WTC11 (cell line): ENCODE results near the gene HSPA1B. TPM values are rescaled to one million over a fixed set of nuclear protein-coding genes. Genes with fewer than 3 reads are reported as not detected.

Experiments
- ATAC-seq: fragments of 200-7000 bp; cut with Tn5 transposase; 2 replicates; pipeline ENCODE4 v1.10.0; 2021; ENCODE audit warnings: mild to moderate bottlenecking, moderate library complexity
- CTCF ChIA-PET: fragments of 300-600 bp; sonication (Branson Sonifier 250); formaldehyde crosslinking; loops from one replicate; lab custom pipeline; 2021; ENCODE audit warnings: antibody characterized with exemption; lab: Charles Lee
- POLR2A ChIA-PET: fragments of 350-600 bp; sonication (Branson Sonifier 250); formaldehyde crosslinking; loops from one replicate; lab custom pipeline; 2021; ENCODE audit warnings: antibody characterized with exemption; lab: Charles Lee
- DNase-seq: peaks from one replicate; pipeline ENCODE4 v3.0.0; 2021; ENCODE audit warnings: low spot score
- H3K27ac Mint-ChIP-seq: 2 replicates; pipeline ENCODE4 v1.8.0; 2021; ENCODE audit warnings: mixed read lengths
- H3K27me3 Mint-ChIP-seq: 2 replicates; pipeline ENCODE4 v1.8.0; 2021; ENCODE audit warnings: low read depth, mild to moderate bottlenecking, moderate library complexity, mixed read lengths
- H3K36me3 Mint-ChIP-seq: 2 replicates; pipeline ENCODE4 v1.8.0; 2021; ENCODE audit warnings: mixed read lengths
- H3K4me1 Mint-ChIP-seq: 2 replicates; pipeline ENCODE4 v1.8.0; 2022; ENCODE audit warnings: mixed read lengths
- H3K4me3 Mint-ChIP-seq: 2 replicates; pipeline ENCODE4 v1.8.0; 2021; ENCODE audit warnings: mild to moderate bottlenecking, moderate library complexity, mixed read lengths
- H3K9me3 Mint-ChIP-seq: 2 replicates; pipeline ENCODE4 v1.8.0; 2021; ENCODE audit warnings: mixed read lengths
- CBFB ChIP-seq: sonication (generic); formaldehyde crosslinking; IDR thresholded peaks from 2 replicates; pipeline ENCODE4 v1.8.1; 2022; ENCODE audit warnings: mild to moderate bottlenecking, low read depth, missing genetic modification reagents
- CDX4 ChIP-seq: fragments of 250-450 bp; sonication (Bioruptor Pico); IDR thresholded peaks from 2 replicates; pipeline ENCODE4 v1.9.0; 2021; ENCODE audit warnings: moderate library complexity, mild to moderate bottlenecking, inconsistent platforms, borderline replicate concordance
- CREB1 ChIP-seq: sonication (generic); formaldehyde crosslinking; IDR thresholded peaks from 2 replicates; pipeline ENCODE4 v1.8.0; 2023; ENCODE audit warnings: mild to moderate bottlenecking, missing genetic modification reagents
- E2F1 ChIP-seq: sonication (generic); formaldehyde crosslinking; IDR thresholded peaks from 2 replicates; pipeline ENCODE4 v1.8.0; 2022; ENCODE audit warnings: mild to moderate bottlenecking, missing genetic modification reagents
- E2F5 ChIP-seq: sonication (generic); formaldehyde crosslinking; IDR thresholded peaks from 2 replicates; pipeline ENCODE4 v1.8.1; 2022; ENCODE audit warnings: mild to moderate bottlenecking, moderate library complexity, missing genetic modification reagents
- ELF4 ChIP-seq: sonication (generic); formaldehyde crosslinking; IDR thresholded peaks from 2 replicates; pipeline ENCODE4 v1.8.1; 2022; ENCODE audit warnings: low read depth, mild to moderate bottlenecking, moderate library complexity, missing genetic modification reagents
- EMX1 ChIP-seq: fragments of 250-450 bp; sonication (Bioruptor Pico); IDR thresholded peaks from 2 replicates; pipeline ENCODE4 v1.8.0; 2021; ENCODE audit warnings: mild to moderate bottlenecking
- FOXJ3 ChIP-seq: sonication (generic); formaldehyde crosslinking; IDR thresholded peaks from 2 replicates; pipeline ENCODE4 v1.9.0; 2021; ENCODE audit warnings: missing genetic modification reagents, mild to moderate bottlenecking, borderline replicate concordance
- FOXP4 ChIP-seq: sonication (generic); formaldehyde crosslinking; IDR thresholded peaks from 2 replicates; pipeline ENCODE4 v1.8.0; 2022; ENCODE audit warnings: mild to moderate bottlenecking, missing genetic modification reagents
- GTF2I ChIP-seq: fragments of 250-450 bp; sonication (Bioruptor Pico); conservative IDR thresholded peaks from 2 replicates; pipeline ENCODE4 v1.4.0; 2021; ENCODE audit warnings: mild to moderate bottlenecking
- IRF1 ChIP-seq: sonication (generic); formaldehyde crosslinking; IDR thresholded peaks from 2 replicates; pipeline ENCODE4 v1.8.0; 2023; ENCODE audit warnings: missing genetic modification reagents
- MAX ChIP-seq: sonication (generic); formaldehyde crosslinking; IDR thresholded peaks from 2 replicates; pipeline ENCODE4 v1.8.0; 2022; ENCODE audit warnings: mild to moderate bottlenecking, missing genetic modification reagents
- NR1H2 ChIP-seq: sonication (generic); formaldehyde crosslinking; IDR thresholded peaks from 2 replicates; pipeline ENCODE4 v1.9.0; 2021; ENCODE audit warnings: mild to moderate bottlenecking, moderate library complexity, missing genetic modification reagents
- NR2C2 ChIP-seq: sonication (generic); formaldehyde crosslinking; IDR thresholded peaks from 2 replicates; pipeline ENCODE4 v1.8.0; 2022; ENCODE audit warnings: mild to moderate bottlenecking, missing genetic modification reagents
- NR3C1 ChIP-seq: sonication (generic); formaldehyde crosslinking; conservative IDR thresholded peaks from 2 replicates; pipeline ENCODE4 v1.8.1; 2023; ENCODE audit warnings: low read depth, mild to moderate bottlenecking, missing genetic modification reagents
- PREB ChIP-seq: sonication (generic); formaldehyde crosslinking; IDR thresholded peaks from 2 replicates; pipeline ENCODE4 v1.8.1; 2022; ENCODE audit warnings: mild to moderate bottlenecking, missing genetic modification reagents, moderate library complexity, borderline replicate concordance
- PRRX2 ChIP-seq: fragments of 250-450 bp; sonication (Bioruptor Pico); IDR thresholded peaks from 2 replicates; pipeline ENCODE4 v1.8.0; 2021; ENCODE audit warnings: mild to moderate bottlenecking
- RORB ChIP-seq: fragments of 250-450 bp; sonication (Bioruptor Pico); IDR thresholded peaks from 2 replicates; pipeline ENCODE4 v1.9.0; 2021; ENCODE audit warnings: mild to moderate bottlenecking
- SOX15 ChIP-seq: fragments of 250-450 bp; sonication (Bioruptor Pico); IDR thresholded peaks from 2 replicates; pipeline ENCODE4 v1.9.0; 2021; ENCODE audit warnings: mild to moderate bottlenecking
- ZBTB43 ChIP-seq: sonication (generic); formaldehyde crosslinking; IDR thresholded peaks from 2 replicates; pipeline ENCODE4 v1.8.1; 2023; ENCODE audit warnings: mild to moderate bottlenecking, missing genetic modification reagents
- ZNF121 ChIP-seq: sonication (generic); formaldehyde crosslinking; IDR thresholded peaks from 2 replicates; pipeline ENCODE4 v1.8.0; 2023; ENCODE audit warnings: missing genetic modification reagents
- ZNF138 ChIP-seq: sonication (generic); formaldehyde crosslinking; conservative IDR thresholded peaks from 2 replicates; pipeline ENCODE4 v1.8.1; 2022; ENCODE audit warnings: mild to moderate bottlenecking, moderate library complexity, missing genetic modification reagents
- ZNF416 ChIP-seq: fragments of 250-450 bp; sonication (Bioruptor Pico); IDR thresholded peaks from 2 replicates; pipeline ENCODE4 v1.9.0; 2021; ENCODE audit warnings: mild to moderate bottlenecking, inconsistent platforms
- ZNF512 ChIP-seq: sonication (generic); formaldehyde crosslinking; IDR thresholded peaks from 2 replicates; pipeline ENCODE4 v1.8.1; 2022; ENCODE audit warnings: missing genetic modification reagents, borderline replicate concordance
- total RNA-seq: library from RNA; stranded (reverse); gene quantifications from 3 replicates; pipeline ENCODE4 v1.2.3, GENCODE V29; 2021

HSPA1B gene
- total RNA-seq, 1 experiment from 2014 or later: 75.3 TPM

- H3K4me3 Mint-ChIP-seq: no peak overlapping the region
- no peak overlapping the region for H3K27ac Mint-ChIP-seq
- TF ChIP-seq CBFB (no peak), NR2C2 (CRISPR knock-in tag) (no peak), PREB (CRISPR knock-in tag) (no peak), ZNF416 (CRISPR knock-in tag) (no peak), PRRX2 (CRISPR knock-in tag) (no peak), E2F5 (CRISPR knock-in tag) (no peak), ZNF512 (no peak), GTF2I (CRISPR knock-in tag) (no peak), ZBTB43 (no peak), EMX1 (no peak), MAX (CRISPR knock-in tag) (no peak), ELF4 (CRISPR knock-in tag) (no peak), SOX15 (CRISPR knock-in tag) (no peak), FOXP4 (CRISPR knock-in tag) (no peak), RORB (CRISPR knock-in tag) (no peak), NR1H2 (no peak)
- no peaks in the 10 kb centered on the region for H3K9me3 Mint-ChIP-seq
- ChIA-PET CTCF (interaction anchor here (1.7 kb wide), 1 partner anchor 16 kb away, joined by 6 read pairs; the partner anchor contains the start of gene VARS1), POLR2A (no interaction called here)
- DNase-seq (no peak), ATAC-seq (no peak)
- H3K27me3 Mint-ChIP-seq: no peaks in the 10 kb centered on the region; the same call in 1 of the 2 replicates
- no peaks in the 10 kb centered on the region for H3K36me3 Mint-ChIP-seq
- peaks cover 7% of the 10 kb centered on the region for H3K4me1 Mint-ChIP-seq
Observed at GRCh38 chr6:31811645-31812044, 15.9 kb upstream of the HSPA1B start.

- TF ChIP-seq SOX15 (CRISPR knock-in tag) (no peak), E2F1 (CRISPR knock-in tag) (no peak), ZNF138 (CRISPR knock-in tag) (no peak), FOXJ3 (no peak), ZNF121 (CRISPR knock-in tag) (no peak), CREB1 (CRISPR knock-in tag) (no peak), CDX4 (no peak), NR3C1 (no peak), IRF1 (CRISPR knock-in tag) (no peak)
- ChIA-PET CTCF (interaction anchor here (0.6 to 2.4 kb wide), 8 partner anchors 17 to 145 kb away, joined by 3 to 19 read pairs (median 4); partner anchors contain the start of genes LY6G5C, NELFE, SKIC2 and VARS1), POLR2A (interaction anchor here (0.6 to 2.3 kb wide), 7 partner anchors 7 to 540 kb away, joined by 3 to 18 read pairs (median 6); partner anchors contain the start of genes HSPA1B, VARS1 and VWA7)
- DNase-seq (no peak), ATAC-seq (no peak)
- Mint-ChIP-seq H3K27ac (no peak overlapping the region), H3K36me3 (peaks cover 4% of the 10 kb centered on the region; the same call in 1 of the 2 replicates), H3K4me1 (peaks cover 18% of the 10 kb centered on the region), H3K27me3 (no peaks in the 10 kb centered on the region; the same call in none of the 2 replicates), H3K9me3 (no peaks in the 10 kb centered on the region; the same call in 1 of the 2 replicates), H3K4me3 (peak overlapping the region; percentile 85)
Observed at GRCh38 chr6:31813465-31813849, 14.1 kb upstream of the HSPA1B start.
